Urothelium cell line (cell line): ENCODE results near the gene MEG3.

ENCODE experiments used
- DNase-seq: peaks from one replicate; pipeline ENCODE4 v3.0.0; 2011; ENCODE audit warnings: low spot score, mixed read lengths
- FAIRE-seq: peaks from 2 replicates; lab custom pipeline; 2011; peaks lifted over from hg19 to GRCh38; lab: Jason Lieb, UNC

MEG3 gene

DNA sequence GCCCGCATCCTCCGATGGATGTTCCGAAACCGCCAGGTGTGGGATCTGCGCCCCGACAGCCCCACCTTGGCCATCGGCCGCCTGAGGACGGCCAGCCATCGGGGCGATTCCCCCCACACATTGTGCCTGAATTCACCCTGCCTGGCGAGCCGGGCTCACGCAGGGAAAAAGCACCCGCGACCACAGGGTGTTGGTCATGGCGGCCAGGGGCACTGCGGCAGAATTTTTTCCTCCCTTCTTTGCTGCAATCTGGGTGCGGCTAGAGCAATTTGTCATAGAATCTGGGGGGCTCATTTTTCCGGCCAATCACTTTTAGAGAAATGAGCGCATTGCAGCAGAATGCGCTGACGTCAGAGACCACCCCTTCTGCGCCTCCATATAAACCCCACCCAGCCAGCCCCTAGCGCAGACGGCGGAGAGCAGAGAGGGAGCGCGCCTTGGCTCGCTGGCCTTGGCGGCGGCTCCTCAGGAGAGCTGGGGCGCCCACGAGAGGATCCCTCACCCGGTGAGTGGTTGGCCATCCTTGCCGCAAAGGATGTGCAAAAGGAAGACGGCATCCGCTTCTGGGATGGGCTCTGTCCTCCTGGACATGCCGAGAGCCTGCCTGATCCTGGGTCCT, at the start of gene MEG3:
Gene MEG3 (plus strand): TSS at position 406 of the 619 bp plus-strand sequence.
- FAIRE-seq (no peak), DNase-seq (no peak)

DNA sequence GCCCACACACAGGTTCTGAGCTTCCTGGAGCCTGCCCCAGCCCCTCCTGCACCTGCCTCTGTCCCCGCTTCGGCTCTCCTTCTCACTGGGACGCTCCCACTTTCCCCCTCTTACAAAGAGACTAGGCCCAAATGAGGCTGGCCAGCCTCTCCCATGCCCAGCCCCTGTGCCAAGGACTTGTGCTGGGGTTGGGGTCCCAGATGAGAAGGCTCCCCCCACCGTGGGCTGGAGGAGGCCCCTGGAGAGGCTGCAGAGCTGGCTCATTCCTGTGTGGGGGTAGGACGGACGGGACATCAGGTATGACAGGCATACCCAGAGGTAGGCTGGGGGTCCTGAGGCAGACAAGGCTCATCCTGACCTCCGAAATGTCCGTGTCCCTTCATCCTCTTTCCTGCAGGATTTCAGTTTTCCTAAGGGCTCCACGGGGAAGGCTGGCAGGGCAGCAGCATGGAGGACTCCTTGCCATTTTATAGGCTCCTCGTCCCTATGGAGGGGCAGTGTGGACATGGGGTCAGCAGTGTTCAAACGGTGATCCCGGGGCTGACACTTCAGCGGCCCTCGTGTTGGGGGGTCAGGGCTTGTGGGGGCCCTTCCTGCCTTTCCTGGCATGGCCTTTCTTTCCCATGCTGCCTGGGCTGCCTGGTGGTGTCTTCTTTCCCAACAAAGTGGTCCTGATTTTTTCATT, 49.1 kb upstream of the MEG3 start:
- DNase-seq (no peak), FAIRE-seq (no peak)

DNA sequence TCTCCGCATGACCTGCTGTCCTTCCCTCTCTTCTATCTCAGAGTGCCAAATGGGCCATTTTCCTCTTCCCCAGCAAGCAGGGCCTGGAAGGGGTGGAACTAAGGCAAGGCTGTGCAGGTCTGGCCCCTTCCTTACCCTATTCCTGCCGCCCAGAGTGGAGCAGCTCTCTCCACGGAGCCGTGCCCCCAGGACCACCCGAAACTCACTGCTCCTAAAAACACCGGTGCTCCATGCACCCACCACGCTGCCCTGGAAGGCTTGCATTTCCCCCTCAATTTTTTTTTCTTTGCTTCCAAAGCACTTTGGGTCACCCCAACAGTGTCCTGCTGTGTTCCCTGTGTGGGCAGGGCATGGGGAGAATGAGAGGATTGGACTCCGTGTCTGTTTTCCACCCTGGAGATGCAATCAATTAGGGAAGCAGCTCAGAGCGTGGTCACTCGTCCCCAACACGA, 48.5 kb upstream of the MEG3 start:
- FAIRE-seq (no peak), DNase-seq (no peak)

DNA sequence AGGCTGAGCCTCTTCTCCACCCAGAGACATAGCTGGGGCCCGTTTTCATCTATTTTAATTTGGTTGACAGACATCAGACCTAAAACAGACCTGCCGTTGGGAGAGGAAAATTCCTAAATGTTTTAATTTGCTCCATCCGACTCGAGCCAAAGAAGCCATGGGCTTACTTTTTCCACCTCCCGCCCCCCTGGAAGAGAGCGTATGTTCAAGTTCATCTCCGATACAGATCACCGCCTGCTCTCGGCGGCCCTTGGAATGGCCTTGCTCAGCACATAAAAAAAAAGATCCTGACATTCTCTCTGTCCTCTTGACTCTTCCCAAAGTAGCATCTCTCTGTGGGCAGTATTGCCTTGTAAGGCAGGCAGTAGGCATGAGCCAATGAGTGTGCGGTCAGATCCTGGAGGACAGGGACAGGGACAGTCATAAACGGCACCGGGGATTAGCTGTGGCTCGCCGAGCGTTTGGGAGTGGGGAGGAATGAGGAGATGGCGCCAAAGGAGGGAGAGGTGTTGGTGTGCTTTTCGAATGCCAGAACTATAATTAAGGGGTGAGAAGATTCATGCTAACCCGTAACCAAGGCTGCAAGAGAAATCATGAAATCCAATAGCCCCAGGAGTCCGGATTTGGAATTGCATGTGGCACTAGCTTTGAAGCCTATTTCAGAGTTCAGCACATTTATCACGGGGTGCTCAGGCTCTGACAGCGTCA, 47.9 kb upstream of the MEG3 start:
- FAIRE-seq (no peak), DNase-seq (no peak)

DNA sequence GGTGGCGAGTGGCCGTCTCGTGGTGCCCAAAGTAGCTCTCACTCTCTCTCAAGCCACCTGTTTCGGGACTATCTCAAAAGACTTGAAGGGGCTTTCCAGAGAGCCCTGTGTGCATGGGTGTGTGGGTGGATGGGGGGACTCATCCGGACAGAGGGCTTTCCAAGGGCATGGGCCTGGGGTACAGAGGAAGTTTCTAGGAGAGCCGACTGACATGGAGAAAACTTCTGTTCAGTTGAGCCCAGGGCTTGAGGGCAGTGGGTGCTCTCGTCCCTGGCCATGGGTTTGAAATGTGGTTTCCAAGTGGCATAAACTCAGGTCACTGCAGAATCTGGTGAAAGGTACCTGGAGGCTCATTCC, 47.4 kb upstream of the MEG3 start:
- DNase-seq (no peak), FAIRE-seq (no peak)

DNA sequence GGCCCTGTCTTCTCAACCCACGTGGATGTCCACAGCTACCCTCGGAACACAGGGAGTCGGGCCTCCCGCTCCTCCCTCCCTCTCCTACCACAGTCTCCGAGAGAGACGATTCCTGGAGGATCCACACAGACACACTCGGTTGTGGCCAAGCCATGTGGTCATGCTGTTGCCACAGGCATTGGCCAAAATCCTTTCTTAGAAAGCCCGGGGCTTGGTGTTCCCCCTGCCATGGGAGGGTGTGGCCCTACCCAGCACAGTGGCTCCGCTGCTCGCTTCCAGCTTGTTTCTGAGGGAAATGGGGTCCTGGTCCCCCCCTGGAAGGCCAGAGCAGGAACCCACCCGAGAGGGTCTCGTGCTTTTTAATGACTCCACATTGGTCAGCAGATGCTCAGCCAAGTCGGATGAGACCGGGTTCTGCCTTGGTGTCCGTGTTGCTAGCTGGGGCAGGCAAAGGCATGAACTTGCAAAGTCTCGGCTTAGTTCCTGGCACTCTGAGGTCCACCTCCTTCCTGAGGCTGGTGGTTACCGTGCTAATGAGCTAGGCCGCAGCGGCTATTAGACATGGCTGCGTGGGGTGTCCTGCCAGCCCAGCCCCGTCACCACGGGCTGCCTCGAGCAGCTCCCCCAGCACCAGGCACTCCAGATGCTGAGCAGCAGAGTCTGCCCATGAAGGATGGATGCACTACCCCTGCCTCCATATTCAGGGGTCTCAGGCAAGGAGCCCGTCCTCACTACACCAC, 46.8 kb upstream of the MEG3 start:
- FAIRE-seq (no peak), DNase-seq (no peak)

DNA sequence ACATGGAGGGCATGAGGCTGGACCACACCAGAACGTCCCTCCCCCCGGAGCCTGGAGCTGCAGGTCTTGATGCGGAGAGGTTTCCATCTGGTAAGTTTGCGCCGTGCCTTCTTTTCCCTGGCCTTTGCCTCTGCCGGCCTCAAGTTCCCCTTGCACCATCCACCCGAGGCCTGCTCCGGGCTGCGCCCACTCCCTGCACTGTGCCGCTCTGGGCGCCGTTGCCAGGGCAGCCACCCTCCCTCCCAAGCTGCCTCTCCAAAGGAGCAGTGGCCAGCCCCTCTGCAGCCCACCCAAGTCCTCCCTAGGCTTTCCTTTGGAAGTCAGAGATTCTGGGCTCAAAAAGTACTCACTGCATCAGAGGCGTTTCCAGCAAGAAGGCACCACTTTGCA, 46.2 kb upstream of the MEG3 start:
- no peak for FAIRE-seq
- no peak for DNase-seq

DNA sequence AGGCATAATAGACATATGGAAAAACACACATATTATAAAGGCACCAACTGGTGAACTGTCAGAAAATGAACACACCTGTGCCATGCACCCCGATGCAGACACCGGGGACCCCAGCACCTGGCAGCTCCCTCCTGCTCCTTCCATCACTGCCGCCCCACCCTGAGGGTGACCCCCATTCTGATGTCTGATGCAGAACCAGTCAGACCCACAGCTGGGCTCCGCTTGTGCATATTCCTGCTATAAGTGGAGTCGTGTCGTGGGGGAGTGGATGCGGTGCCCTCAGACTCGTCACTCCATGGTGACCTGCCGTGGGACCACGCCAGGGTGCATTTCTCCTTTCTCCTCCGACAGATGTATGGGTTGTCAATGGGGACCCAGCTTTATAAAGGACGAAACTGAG, 45.7 kb upstream of the MEG3 start:
- DNase-seq: no peak
- no peak for FAIRE-seq

DNA sequence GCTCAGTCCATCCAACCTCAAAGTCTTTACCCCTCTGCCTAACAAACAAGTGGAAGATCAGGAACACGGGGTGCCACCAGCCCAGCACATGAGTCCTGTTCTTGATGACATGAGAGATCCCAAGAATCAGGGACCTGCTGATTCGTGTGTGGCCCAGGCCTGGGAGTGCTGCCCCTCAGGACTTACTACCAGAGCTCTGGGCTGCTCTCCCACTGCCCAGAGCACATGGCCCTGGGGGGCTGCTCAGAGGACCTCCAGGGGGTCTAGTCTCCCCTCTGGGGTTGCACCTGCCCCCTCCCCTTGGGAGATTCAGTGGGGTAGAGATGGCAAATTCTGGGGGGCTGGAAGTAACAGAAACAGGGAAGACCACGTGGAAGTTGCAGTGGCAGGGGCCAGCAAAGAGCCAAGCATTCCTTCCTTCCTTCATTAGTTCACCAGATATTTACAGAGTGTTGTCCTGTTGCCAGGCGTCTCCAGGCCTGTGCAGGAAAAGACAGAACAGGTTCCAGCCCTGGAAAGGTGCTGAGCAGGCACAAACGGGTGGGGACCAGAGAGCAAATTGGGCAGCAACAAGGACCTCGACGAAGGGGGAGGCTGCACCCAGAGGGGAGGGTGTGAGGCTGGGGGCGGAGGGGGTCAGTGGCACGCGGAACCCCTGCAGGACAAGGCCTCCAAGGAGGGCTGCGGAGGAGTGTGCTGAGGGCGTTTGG, 45.1 kb upstream of the MEG3 start:
- no peak for FAIRE-seq
- no peak for DNase-seq

DNA sequence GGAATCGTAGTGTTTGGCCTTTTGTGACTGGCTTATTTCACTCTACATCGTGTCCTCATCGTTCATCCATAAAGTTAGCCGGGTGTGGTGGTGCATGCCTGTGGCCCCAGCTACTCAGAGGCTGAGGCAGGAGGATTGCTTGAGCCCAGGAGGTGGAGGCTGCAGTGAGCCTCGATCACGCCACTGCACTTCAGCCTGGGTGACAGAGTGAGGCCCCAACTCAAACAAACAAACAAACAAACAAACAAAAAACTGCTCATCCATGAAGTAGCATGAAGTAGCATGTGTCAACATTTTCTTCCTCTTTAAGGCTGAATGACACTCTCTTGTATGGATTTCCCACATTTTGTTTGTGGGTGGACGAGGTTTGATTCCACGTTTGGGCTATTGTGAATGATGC, 44.0 kb upstream of the MEG3 start:
- no peak for DNase-seq
- FAIRE-seq: no peak

DNA sequence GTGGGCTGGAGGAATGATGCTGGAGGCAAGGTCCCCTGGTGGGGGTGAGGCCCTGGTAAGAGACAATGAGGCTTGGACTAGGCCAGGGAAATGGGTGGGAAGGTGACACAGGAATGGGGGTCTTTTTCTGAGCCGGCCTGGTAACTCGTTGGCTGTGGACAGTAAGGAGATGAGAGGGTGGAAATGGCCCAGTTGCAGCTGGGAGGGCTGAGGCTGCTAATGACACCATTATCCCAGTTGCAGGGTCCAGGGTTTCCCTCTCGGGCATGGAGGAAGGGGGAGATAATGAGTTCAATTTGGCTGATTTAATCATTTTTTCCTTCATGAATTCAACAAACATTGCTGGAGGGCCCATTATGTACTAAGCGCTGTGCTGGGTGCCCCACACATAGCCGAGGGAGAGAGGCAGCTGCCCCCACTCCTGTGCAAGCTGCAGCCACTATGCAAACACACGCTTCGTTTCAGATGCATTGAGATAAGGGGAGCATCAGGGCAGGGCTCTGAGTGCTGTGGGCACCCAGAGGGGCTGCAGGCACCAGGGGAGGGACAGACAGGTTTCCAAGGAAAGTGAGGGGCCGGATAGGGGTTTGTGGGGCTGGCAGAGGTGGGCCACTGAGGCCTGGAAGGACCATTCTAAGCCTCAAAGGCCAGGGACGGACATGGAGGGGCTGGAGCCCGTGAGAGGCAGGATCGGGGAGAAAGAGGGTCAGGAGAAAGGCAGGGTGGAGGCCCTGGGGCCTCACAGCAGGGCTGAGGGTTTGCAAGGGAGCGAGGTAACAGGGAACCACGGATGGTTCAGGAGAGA, 43.2 kb upstream of the MEG3 start:
- DNase-seq (no peak), FAIRE-seq (no peak)

DNA sequence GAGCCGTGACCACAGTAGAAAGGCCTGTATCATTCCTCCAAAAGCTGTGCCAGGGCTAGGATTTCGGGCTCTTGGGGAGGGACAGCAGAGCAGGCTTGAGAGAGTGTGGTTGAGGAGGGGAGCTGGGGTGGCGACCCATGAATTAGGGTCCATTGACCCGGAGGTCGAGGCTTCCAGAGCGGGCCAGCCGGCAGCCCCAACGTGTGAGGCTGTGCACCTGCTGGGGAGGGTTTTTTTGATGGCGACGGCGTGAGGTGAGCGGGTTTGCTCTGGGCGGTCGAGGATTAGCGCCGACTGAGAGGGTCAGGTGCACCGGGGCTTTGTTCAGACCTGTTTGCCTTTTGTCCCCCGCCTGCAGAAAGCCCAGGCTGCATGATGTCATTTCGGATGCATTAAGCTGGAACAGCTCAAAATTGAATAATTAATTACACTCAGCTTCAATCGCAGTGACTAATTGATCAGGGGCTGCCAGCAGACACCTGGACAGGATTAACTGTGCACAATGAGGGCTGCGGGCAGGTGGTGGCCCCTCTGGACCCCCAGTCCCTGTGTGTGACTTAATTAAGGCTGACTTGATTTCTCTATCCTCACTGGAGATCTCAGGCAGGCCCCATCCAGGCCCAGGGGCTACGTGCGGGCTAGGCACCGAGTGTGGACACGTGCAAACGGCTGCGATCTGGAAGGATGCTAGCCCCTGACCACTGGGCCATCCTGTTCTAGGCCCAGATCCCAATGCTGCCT, 42.1 kb upstream of the MEG3 start:
- FAIRE-seq: no peak

DNA sequence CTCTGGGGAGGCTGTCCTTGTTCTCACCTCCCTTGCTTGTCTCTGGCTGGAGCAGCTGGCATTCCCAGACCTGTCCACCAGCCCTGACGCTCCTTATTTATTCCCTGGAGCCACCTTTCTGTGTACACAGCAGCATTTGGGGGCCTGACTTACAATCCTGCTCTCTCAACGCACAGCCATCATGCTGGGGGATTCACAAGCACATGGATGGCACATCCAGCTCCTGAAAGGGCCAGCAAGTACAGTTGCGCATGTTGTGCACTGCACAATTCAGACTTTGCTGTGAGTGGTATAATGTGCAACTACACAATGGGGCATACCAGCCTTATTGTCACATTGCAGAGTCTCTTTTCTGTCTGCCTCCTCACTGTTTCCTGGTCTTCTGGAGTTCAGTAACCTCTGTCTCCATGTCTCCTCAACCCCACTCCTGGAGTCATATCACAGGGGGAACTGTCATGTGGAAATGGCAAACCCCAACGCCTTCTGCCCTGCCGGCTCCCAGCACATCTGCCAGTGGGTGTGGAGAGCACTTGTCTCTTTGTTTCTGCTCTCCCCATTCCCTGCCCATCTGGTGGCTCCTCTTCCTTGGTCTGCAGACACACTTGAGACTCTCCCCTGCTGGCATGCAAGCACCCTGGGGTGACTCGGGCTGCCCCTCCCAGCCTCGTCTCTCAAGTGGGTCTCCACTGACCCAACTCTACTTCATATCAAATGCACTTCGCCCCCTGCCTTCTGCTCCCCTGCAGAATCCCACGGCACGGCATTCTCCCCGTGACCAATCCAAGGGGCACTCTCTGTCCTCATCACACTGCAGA, 41.2 kb upstream of the MEG3 start:
- DNase-seq (no peak), FAIRE-seq (no peak)

More for the DNA sequence above, 42.1 kb upstream of the MEG3 start:
- no peak for DNase-seq

DNA sequence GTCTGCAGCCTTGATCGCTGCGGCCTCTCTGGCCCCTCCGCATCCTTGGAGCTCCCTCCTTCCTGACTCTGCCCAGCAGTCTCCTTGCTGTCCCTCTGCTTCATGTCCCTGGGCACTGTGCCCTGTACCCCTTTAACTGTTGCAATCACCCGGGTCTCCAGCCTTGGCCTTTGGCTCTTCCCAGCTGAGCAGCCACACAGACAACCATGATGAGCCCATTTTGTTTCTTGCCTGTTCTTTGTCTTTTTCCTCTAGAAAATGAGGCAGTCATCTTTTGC, 40.6 kb upstream of the MEG3 start:
- no peak for DNase-seq

DNA sequence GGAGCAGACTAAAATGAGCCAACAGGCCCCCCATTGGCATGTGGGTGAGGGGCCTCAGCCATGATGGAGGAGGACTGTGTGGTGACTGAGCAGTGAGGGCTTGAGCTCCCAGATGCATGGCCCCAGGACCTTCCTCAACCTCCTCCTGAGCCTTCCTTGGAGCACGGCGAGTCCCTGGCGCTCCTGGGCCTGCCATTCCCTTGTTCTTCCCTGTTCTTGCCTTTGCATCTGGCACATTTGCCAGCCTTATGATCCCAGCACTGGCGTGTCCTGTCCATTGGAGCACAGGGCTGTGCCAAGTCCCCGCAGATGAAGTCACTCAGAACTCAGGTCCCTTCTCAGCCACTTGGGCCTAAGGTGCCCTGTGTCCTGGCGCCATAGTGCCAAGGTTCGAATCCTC, 40.3 kb upstream of the MEG3 start:
- DNase-seq (no peak), FAIRE-seq (no peak)

More for the DNA sequence above, 40.6 kb upstream of the MEG3 start:
- no peak for FAIRE-seq

DNA sequence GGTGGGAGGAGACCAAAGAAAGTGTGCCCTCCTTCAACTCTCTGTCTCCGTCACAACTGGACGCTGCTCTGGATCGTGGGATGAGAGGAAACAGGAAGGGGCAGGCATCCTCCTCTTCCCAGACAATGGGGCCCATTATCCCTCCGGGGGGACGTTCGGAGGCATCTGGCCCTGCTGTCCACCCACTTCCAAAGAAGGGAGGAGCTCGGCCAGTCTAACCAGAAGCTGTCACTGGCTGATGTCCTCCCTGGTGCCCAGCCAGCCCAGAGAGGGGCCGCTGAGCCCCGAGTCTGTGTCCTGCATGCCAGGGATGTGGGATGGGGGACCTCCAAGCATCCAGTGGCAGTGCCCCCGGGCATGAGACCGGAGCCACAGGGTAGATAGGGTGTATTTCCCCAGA, 39.8 kb upstream of the MEG3 start:
- no peak for FAIRE-seq
- DNase-seq: no peak

DNA sequence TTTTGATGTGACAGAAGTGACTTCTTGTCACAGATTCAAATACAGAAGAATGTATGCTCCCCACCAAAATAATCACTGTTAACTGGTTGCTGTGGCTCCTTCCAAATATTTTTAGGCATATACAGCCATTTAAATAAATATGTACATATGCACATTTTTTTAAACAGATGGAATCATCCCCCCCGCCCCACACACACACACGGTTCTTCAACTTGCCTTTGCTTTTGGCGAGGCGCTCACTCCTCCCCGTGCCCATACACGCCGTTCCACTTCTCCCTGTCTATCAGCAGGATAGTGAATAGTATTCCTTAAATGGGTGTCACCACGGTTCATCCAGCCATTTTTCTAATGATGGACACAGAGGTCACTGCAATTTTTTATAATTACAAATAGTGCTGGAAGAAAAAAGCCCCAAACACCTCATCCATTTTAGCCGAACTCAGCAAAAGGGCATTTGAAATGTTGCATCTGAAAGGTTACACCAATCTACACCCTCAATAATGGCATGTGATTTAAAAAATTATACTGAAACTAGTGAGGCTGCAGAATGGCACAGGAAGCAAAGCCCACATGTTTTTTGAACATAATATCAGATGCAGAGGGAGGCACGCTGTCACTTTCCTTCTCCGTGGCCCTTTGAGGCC, 39.2 kb upstream of the MEG3 start:
- DNase-seq (no peak), FAIRE-seq (no peak)

DNA sequence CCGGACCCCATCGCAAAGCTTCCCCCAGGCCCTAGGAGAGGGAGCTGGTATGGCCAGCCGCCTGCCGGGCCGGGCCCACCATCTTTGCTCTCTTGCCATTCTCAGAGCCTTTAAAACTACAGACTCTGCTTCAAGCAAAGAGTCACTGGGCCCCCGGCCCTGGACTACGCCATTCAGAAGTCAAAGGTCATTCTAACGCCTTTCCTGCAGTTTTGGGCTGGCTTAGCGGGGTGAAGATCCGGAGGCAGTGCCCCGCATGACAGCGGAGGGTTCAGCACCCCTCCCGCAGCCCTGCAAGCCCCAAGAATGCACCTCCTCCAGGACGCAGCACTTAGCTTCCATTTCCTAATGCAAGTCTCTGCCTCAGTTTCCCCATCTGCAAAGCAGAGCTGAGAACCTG, 38.3 kb upstream of the MEG3 start:
- no peak for FAIRE-seq

More for the DNA sequence above, 38.3 kb upstream of the MEG3 start:
- DNase-seq: no peak
